Measurements from ENCODE around the gene AKAP8.
A peak's percentile ranks its signal among the peaks of the same experiment; 100 is the strongest.

The AKAP8 gene

DNA sequence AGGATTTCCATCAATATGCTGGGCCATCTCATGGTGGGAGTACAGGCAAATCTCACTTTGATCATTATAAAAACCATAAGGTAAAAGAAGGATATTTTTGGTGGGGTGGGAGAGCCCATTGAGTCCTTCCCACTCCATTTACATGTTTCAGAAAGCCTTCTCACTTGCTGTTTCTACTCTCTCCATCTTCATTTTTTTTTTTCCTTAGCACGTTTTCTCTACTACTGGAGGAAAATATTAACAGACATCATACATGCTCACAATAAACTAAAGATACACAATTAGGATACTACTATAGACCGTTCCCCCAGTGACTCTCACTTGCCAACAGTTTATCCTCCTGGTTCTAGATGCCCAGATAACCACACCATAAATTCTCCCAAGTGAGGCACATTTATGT lies 1.8 kb upstream of the AKAP8 start:
- H3K27ac ChIP-seq: no peak overlapping the region
- TF ChIP-seq ZFX (IDR thresholded peaks at IDR 0.05) (no peak), CTCF (conservative IDR thresholded peaks at IDR 0.05) (no peak)

DNA sequence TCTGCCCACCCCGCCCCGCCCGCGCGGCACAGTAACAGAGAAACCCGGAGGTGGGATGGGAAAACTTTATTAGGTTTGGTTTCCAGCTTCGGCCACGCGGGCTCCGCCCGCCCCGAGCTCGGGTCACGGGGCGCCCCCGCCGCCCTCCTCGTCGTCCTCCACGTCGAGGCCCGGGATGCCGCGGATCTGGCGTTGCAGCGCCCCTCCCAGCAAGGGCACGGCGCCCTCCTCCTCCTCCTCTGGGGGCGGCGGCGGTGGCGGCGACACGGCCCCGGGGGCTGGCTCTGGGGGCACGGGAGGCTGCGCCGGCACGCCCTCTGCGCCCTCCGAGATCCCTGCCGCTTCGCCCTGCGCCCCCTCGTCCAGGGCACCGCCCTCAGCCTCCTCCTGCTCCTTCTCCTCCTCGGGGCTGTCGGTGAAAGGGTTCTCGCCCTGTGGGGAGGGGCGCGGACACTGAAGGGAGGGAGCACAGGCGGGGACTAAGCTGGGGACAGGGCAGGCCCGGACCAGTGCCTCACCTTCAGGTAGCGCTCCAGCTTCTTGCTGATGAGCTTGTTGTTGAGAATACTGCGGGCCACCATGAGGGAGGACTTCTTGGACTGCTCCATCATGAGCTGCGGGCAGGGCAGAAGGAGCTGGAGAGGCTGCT lies 536 bp upstream of the AKAP8 start:
- H3K27ac ChIP-seq: peak overlapping the region; percentile 99
- TF ChIP-seq CTCF (conservative IDR thresholded peaks at IDR 0.05) (no peak), ZFX (IDR thresholded peaks at IDR 0.05) (no peak)

DNA sequence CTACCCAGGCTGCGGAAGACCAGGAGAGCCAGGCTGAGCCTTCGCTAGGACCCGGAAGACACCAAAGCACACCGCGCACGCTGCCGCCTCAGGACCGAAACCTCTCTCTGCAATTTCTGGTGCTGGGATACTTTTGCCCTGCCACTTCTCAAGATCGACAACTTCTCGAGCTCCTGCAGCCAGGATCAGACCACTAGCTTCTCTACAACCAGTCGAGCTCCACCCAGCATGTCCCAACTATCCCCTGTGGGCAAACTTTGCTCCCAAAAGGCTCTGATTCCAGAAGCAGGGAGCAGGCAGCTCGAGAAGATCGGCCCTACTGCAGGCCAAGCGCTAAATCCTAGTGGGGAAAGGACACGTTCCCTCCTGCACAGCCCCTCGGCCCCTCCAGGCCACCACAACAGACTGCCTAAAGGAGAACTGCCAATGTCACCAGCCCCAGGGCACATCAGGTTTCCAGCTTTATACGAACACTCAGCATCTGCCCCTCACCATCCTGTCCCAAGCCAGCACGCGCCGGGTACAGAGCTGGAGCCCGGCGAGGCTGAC lies 979 bp downstream of the AKAP8 start:
- peak overlapping the region; percentile 99 for H3K27ac ChIP-seq
- TF ChIP-seq CTCF (conservative IDR thresholded peaks at IDR 0.05) (no peak), ZFX (IDR thresholded peaks at IDR 0.05) (no peak)

GRCh38 chr19:15374796-15375440 lies 4.7 kb downstream of the AKAP8 start:
- H3K27ac ChIP-seq: peak overlapping the region; percentile 48
- TF ChIP-seq CTCF (conservative IDR thresholded peaks at IDR 0.05) (no peak), ZFX (IDR thresholded peaks at IDR 0.05) (no peak)

GRCh38 chr19:15374105-15374651 lies 5.4 kb downstream of the AKAP8 start:
- H3K27ac ChIP-seq: peak overlapping the region; percentile 48
- no peak for TF ChIP-seq ZFX (IDR thresholded peaks at IDR 0.05)
- no peak for TF ChIP-seq CTCF (conservative IDR thresholded peaks at IDR 0.05)

GRCh38 chr19:15373644-15374043 lies 5.9 kb downstream of the AKAP8 start:
- TF ChIP-seq ZFX (IDR thresholded peaks at IDR 0.05) (no peak), CTCF (conservative IDR thresholded peaks at IDR 0.05) (no peak)
- no peak overlapping the region for H3K27ac ChIP-seq

GRCh38 chr19:15372891-15373301 lies 6.7 kb downstream of the AKAP8 start:
- H3K27ac ChIP-seq: no peak overlapping the region
- TF ChIP-seq CTCF (conservative IDR thresholded peaks at IDR 0.05): no peak
- no peak for TF ChIP-seq ZFX (IDR thresholded peaks at IDR 0.05)

Data from C4-2B (cell line).